HL-60 (cell line): Measurements from ENCODE around the gene GSK3B.

Experiments used
- POLR2AphosphoS5 ChIP-seq: IDR thresholded peaks from 2 replicates; pipeline ENCODE4 v1.6.1; 2012; ENCODE audit warnings: low read depth
- TF ChIP-seq, protein P1 (sequence below): IDR thresholded peaks from one replicate; pipeline ENCODE4 v1.5.1; 2011; ENCODE audit warnings: low read length, control low read depth, inconsistent platforms; ENCODE audit not compliant: insufficient read depth
- TF ChIP-seq, protein P2 (sequence below): IDR thresholded peaks from 2 replicates; pipeline ENCODE4 v1.6.1; 2012; ENCODE audit warnings: low read depth; ENCODE audit not compliant: insufficient replicate concordance

DNA sequence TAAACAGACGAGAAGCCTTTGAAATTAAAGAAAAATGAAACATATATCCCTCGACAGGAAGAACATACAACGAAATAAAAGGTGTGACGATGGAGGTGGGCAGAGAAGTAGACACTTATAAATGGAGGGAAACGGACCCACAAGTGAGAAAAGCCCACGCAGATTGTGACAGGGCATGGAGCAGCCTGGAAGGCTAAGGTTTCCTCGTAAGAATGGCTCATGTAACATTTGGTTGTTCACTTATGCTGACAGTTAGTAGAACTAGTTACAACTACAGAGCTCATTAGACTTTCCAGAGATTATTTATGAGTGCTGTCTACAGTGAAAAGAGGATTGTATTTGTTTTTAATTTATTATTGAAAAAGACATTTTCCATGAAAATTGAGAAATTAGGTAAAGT lies 229.8 kb downstream of the GSK3B start:
- TF ChIP-seq, protein P1, sequence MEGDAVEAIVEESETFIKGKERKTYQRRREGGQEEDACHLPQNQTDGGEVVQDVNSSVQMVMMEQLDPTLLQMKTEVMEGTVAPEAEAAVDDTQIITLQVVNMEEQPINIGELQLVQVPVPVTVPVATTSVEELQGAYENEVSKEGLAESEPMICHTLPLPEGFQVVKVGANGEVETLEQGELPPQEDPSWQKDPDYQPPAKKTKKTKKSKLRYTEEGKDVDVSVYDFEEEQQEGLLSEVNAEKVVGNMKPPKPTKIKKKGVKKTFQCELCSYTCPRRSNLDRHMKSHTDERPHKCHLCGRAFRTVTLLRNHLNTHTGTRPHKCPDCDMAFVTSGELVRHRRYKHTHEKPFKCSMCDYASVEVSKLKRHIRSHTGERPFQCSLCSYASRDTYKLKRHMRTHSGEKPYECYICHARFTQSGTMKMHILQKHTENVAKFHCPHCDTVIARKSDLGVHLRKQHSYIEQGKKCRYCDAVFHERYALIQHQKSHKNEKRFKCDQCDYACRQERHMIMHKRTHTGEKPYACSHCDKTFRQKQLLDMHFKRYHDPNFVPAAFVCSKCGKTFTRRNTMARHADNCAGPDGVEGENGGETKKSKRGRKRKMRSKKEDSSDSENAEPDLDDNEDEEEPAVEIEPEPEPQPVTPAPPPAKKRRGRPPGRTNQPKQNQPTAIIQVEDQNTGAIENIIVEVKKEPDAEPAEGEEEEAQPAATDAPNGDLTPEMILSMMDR: no peak
- TF ChIP-seq POLR2AphosphoS5: no peak
- TF ChIP-seq, protein P2, sequence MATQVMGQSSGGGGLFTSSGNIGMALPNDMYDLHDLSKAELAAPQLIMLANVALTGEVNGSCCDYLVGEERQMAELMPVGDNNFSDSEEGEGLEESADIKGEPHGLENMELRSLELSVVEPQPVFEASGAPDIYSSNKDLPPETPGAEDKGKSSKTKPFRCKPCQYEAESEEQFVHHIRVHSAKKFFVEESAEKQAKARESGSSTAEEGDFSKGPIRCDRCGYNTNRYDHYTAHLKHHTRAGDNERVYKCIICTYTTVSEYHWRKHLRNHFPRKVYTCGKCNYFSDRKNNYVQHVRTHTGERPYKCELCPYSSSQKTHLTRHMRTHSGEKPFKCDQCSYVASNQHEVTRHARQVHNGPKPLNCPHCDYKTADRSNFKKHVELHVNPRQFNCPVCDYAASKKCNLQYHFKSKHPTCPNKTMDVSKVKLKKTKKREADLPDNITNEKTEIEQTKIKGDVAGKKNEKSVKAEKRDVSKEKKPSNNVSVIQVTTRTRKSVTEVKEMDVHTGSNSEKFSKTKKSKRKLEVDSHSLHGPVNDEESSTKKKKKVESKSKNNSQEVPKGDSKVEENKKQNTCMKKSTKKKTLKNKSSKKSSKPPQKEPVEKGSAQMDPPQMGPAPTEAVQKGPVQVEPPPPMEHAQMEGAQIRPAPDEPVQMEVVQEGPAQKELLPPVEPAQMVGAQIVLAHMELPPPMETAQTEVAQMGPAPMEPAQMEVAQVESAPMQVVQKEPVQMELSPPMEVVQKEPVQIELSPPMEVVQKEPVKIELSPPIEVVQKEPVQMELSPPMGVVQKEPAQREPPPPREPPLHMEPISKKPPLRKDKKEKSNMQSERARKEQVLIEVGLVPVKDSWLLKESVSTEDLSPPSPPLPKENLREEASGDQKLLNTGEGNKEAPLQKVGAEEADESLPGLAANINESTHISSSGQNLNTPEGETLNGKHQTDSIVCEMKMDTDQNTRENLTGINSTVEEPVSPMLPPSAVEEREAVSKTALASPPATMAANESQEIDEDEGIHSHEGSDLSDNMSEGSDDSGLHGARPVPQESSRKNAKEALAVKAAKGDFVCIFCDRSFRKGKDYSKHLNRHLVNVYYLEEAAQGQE: no peak
